HepG2 (cell line): ENCODE measurements around the gene NME2.

ENCODE experiments used
- EP300 ChIP-seq, 3 experiments: sonication (generic) in 1 of 3; formaldehyde crosslinking in 1 of 3; IDR thresholded peaks; 2 replicates each; pipeline versions ENCODE4 v1.5.1 to v1.6.1; 2011 to 2020; ENCODE audit warnings: low read depth in 2 of 3, low read length in 2 of 3, borderline replicate concordance in 1 of 3, improper control_type of control experiment in 1 of 3, mild to moderate bottlenecking in 1 of 3, missing genetic modification reagents in 1 of 3, moderate library complexity in 1 of 3
- TF ChIP-seq, protein P1 (sequence below): sonication (generic); formaldehyde crosslinking; IDR thresholded peaks from 2 replicates; pipeline ENCODE4 v1.5.1; 2020; ENCODE audit warnings: mild to moderate bottlenecking, missing genetic modification reagents, moderate library complexity

- TF ChIP-seq, protein P1, sequence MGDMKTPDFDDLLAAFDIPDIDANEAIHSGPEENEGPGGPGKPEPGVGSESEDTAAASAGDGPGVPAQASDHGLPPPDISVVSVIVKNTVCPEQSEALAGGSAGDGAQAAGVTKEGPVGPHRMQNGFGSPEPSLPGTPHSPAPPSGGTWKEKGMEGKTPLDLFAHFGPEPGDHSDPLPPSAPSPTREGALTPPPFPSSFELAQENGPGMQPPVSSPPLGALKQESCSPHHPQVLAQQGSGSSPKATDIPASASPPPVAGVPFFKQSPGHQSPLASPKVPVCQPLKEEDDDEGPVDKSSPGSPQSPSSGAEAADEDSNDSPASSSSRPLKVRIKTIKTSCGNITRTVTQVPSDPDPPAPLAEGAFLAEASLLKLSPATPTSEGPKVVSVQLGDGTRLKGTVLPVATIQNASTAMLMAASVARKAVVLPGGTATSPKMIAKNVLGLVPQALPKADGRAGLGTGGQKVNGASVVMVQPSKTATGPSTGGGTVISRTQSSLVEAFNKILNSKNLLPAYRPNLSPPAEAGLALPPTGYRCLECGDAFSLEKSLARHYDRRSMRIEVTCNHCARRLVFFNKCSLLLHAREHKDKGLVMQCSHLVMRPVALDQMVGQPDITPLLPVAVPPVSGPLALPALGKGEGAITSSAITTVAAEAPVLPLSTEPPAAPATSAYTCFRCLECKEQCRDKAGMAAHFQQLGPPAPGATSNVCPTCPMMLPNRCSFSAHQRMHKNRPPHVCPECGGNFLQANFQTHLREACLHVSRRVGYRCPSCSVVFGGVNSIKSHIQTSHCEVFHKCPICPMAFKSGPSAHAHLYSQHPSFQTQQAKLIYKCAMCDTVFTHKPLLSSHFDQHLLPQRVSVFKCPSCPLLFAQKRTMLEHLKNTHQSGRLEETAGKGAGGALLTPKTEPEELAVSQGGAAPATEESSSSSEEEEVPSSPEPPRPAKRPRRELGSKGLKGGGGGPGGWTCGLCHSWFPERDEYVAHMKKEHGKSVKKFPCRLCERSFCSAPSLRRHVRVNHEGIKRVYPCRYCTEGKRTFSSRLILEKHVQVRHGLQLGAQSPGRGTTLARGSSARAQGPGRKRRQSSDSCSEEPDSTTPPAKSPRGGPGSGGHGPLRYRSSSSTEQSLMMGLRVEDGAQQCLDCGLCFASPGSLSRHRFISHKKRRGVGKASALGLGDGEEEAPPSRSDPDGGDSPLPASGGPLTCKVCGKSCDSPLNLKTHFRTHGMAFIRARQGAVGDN (CRISPR knock-in tag) = no peak
- TF ChIP-seq EP300 (IDR thresholded peaks at IDR 0.05; ENCODE audit: low read depth in 2 of 2, low read length in 2 of 2) (no peak), EP300 (CRISPR knock-in tag; IDR thresholded peaks at IDR 0.05; ENCODE audit: borderline replicate concordance) (no peak)
Observed at GRCh38 chr17:51188271-51188833, 22.1 kb downstream of the NME2 start.
